GM18502 (cell line): Measurements from ENCODE around the gene AIMP1.
A peak's percentile ranks its signal among the peaks of the same experiment; 100 is the strongest.

Experiments
- ATAC-seq: cut with Tn5 transposase; IDR thresholded peaks from one replicate; pipeline ENCODE4 v1.9.1; 2021; ENCODE audit warnings: mild to moderate bottlenecking; ENCODE audit not compliant: unreplicated experiment, poor library complexity

Gene AIMP1

GRCh38 chr4:106315968-106316772, at the start of gene AIMP1, which contains the start of gene TBCK:
Gene AIMP1 (plus strand): TSS chr4:106316550. CDS start chr4:106325010, 8,460 bp downstream.
Gene TBCK (minus strand): TSS chr4:106316209. CDS start chr4:106308960, 7,249 bp downstream.
- peak; percentile 88 for ATAC-seq

GRCh38 chr4:106268786-106269185, 47.6 kb upstream of the AIMP1 start:
- ATAC-seq: no peak

- ATAC-seq: no peak
These were observed 46.6 kb upstream of the AIMP1 start for GRCh38 chr4:106269711-106270110.

DNA sequence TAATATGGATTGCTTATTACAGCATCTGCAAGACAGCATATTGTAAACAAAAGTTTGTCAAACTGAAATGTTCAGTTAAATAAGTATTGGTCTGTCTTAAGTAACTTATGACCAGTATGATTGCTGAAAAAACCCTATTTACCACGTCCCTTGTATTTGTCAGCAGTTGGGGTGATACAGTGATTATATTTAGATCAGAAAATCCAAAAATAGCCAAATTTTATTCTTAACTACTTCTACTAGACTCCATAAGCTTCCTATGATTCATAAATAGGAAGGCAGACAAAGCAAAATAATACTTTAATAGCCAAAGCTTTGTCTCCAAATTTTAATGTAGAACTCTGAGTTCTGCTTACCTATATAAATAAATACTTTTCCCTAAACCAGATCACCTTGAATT, 45.6 kb upstream of the AIMP1 start:
- no peak for ATAC-seq

GRCh38 chr4:106273831-106274230, 42.5 kb upstream of the AIMP1 start:
- no peak for ATAC-seq

DNA sequence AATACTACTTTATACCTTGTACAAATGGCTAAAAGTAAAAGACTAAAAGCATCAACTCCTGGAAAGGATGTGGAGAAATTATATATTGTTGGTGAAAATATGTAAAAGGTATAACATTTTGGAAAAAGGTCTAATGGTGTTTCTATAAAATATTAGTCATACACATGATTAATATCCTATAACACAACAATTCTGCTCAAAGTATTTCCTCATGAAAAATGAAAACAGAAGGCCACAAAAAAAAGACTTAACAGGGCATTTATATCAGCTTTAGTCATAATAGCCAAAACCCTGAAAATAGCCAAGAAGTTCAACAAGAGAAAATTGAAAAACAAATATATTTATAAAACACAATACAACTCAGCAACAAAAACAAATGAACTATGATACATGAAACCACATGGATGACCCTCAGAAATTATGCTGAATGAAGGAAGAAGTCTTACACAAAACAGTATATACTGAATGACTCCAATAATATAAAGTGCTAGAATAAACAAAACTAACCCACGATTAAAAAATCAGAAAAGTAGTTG, 39.1 kb upstream of the AIMP1 start:
- ATAC-seq: no peak

DNA sequence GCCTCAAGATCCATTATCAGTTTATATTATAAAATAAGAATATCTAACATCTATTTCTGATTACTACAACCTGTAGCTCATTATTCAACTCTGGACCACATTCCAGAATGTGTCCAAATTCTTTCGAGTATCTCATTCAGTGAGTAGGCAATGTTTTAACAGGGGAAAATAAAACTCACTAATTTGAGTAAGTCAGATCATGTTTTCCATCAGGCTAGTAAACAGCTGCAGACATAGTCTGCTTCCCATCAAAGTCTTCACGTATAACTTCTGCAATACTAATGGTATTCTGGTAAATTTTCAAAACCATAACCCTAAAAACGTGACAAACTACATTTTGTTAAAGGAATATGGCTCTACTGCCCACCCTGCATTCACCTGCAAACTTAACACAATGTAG, 32.1 kb upstream of the AIMP1 start:
- ATAC-seq: no peak

DNA sequence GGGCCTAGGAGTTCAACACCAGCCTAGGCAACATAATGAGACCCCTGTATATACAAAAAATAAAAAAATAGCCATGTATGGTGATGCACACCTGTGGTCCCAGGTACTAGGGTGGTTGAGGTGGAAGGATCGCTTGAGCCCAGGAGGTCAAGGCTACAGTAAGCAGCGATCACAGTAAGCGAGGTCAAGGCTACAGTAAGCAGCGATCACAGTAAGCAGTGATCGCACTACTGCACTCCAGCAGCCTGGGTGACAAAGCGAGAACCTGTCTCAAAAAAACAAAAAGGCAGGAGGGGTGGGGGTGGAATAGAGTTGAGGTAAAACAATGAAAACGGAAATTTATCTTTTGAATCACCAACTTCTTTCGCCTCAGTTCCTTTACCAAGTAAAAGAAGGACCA, 29.7 kb upstream of the AIMP1 start:
- ATAC-seq: no peak

DNA sequence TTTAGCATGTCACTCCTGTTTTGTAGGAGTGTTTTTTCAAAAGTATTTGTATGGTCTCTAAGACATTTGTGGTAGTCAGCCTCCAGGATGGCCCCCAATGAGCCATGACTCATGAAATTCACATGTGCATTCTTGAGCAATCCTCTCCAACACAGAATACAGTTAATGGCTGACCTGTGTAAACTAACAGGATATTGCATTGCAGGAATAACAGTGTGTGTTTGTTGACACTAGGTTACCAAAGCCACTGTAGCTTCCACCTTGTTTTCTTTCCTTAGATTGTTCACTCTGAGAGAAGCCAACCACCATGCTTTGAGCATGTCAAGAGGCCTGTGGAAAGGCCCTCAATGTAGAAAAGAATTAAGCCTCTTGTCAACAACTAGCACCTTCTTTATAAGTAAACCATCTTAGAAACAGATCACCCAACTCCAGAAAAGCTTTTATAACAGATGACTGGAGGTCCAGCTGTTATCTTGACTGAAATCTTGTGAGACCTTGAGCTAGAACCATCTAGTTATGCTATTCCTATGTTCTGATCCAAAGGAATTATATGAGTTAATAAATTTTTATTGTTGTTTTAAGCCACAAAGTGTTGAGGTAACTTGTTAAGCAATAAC, 28.9 kb upstream of the AIMP1 start:
- no peak for ATAC-seq

DNA sequence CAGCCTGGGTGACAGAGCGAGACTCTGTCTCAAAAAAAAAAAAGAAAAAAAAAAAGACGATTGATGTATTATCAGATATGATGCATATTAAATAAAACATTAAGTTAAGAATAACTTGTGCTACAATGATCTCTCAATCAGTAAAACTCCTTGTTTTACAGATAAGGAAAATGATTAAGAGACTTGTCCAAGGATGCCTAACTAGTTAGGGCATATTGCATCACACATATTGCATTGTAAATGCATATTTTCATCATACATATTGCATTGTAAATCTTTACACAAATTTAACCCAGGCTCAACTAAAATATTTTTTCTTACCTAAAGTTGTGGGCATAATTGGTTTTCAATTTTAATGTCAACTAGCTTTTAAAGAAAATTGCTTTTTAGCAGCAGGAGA, 26.6 kb upstream of the AIMP1 start:
- no peak for ATAC-seq

DNA sequence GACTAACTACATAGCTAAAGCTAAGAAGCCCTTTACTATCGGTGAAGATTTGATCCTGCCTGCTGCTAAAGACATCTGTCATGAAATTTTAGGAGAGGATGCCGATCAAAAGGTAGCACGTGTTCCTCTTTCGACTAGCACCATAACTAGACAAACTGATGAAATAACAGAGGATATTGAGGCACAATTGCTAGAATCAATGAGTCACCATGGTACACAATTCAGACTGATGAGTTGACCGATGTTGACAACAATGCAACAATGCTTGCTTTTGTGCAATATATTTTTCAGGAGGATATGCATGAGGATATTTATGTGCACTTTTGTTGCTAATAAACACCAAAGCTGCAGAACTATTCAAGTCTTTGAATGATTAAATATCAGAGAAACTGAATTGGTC, 24.7 kb upstream of the AIMP1 start:
- ATAC-seq: no peak

DNA sequence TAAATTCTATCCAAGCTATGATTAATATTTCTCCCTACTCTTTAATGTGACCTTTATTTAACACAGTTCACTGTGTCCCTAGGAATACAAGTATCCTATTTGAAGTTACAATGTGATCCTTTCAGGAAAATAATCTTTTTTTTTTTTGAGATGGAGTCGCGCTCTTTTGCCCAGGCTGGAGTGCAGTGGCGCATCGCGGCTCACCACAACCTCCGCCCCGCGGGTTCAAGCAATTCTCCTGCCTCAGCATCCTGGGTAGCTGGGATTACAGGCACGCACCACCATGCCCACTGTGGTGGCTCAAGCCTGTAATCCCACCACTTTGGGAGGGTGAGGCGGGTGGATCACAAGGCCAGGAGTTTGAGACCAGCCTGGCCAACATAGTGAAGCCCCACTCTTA, 22.3 kb upstream of the AIMP1 start:
- ATAC-seq: no peak

- ATAC-seq: no peak
These were observed 18.9 kb upstream of the AIMP1 start for GRCh38 chr4:106297245-106298035.

- ATAC-seq: no peak
These were observed 16.4 kb upstream of the AIMP1 start for GRCh38 chr4:106299977-106300376.

DNA sequence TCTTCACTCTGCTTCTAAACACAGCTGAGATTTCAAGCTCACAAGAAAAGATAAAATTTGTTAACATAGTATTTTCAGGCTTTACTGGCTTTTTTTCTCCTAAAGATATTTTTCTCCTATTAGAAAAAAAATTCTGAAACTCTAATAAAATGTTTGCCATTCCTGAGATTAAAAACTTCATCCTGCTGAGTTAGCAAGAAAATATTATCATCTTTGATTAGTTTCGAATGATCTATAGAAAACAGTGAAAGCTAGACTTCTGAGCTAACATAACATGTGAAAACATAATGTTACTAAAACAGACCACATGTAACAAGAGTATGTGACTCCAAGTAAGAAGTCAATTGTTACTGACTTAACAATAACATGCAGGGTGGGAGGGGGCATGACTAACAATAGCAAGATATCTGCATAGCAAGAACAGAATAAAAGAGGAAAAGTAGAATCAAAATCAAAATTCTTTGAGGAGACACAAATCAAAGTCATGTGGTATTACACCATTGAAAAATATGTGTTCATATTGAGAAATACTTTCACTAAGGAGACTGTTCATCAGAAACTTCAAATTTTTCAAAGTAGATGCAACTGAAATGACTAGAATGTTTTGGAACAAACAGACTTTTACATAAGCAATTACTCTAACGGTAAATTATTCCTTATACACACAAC, 14.8 kb upstream of the AIMP1 start:
- ATAC-seq: no peak

DNA sequence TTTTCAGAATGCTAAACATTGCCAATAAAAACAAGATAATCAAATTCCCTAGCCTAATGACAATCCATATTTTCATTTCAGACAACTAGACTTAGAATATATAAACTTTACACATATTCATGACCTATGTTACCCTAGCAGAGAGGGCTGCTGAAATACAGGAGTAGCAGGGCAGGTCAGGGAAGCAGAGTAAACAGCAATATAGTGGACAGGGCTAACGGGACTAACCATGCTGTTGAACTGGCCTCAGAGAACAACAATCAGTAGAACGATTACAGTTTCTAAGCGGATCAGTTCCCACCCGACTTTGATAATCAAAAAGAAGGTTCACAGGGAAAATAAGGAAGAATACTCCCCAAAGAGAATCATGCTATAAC, 14.3 kb upstream of the AIMP1 start:
- ATAC-seq: no peak

DNA sequence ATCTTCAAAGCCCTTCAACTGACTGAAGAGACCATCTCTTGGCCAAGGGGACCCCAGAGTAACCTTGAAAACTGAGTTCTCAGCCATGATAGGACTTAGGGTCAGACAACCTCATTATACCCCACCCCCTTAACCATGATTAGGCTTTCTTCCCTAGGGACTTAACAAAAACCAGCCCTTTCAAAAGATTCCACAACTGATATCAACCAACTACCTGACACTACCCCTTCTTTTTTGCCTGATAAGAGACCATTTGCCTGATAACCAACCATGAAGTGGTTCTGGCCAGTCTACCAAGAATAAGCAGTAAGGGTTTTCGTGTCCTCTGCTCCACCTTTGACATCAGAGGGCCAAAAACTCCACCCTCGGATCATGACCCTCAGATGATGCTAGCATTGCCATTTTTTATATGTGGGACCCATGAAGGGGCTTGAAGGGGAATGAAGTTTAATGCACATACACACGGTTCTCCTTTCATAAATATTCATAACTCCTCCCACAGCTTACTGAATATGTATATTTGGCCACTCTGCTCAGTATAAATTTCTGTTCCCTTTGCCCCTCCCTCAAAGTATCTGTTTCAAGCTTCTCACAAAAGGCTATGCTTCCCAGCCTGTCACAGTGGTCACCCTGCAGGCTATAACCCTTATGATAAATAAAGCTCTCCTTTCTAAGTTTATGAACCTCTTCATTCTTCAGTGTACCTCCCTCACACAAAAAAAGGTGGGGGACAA, 12.6 kb upstream of the AIMP1 start:
- no peak for ATAC-seq

DNA sequence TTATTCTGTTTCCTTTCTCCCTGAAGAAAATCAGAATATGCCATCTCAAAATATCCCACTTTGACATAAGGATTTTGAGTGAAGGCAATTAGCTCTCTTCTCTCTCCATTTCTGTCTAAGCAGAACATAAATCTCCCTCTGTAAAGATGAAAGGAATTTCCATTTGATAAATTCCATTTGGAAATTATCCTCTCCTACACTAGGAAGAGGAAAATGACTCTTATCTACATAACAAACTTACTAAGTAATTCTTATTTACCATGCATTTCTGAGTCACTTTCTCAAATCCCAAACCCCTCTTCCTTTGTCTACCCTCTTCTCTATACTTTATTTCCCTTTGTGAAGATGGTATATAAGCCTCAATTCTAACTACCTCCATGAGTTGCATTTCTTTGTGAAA, 11.7 kb upstream of the AIMP1 start:
- ATAC-seq: no peak

DNA sequence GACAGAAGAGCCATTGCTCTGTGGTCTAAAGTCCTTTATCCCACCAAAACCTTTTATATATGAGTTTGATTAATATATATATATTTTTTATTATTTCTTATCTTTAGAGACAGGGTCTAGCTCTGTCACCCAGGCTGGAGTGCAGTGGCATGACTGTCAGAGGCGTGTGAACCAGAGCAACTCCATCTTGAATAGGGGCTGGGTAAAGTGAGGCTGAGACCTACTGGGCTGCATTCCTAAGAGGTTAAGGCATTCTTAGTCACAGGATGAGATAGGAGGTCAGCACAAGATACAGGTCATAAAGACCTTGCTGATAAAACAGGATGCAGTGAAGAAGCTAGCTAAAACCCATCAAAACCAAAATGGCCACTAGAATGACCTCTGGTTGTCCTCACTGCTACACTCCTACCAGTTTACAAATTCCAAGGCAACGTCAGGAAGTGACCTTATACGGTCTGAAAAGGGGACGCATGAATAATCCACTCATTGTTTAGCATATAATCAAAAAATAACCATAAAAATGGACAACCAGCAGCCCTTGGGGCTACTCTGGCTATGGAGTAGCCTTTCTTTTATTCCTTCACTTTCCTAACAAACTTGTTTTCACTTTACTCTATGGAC, 10.8 kb upstream of the AIMP1 start:
- no peak for ATAC-seq
